GM12892 (cell line): Measurements from ENCODE around the gene RBMS1.

Source experiments
- DNase-seq: peaks from one replicate; pipeline ENCODE4 v3.0.0; 2011; ENCODE audit not compliant: insufficient read length
- FAIRE-seq: peaks from 2 replicates; lab custom pipeline; 2011; peaks lifted over from hg19 to GRCh38; lab: Jason Lieb, UNC
- POLR2A ChIP-seq: IDR thresholded peaks from 2 replicates; pipeline ENCODE4 v1.6.1; 2011; ENCODE audit warnings: low read depth, low read length, control low read depth
- POLR2AphosphoS5 ChIP-seq: IDR thresholded peaks from 2 replicates; pipeline ENCODE4 v1.6.1; 2011; ENCODE audit warnings: low read depth, low read length, control low read depth
- TAF1 ChIP-seq: IDR thresholded peaks from 2 replicates; pipeline ENCODE4 v1.6.1; 2011; ENCODE audit warnings: low read depth, mild to moderate bottlenecking, control low read depth, low read length, borderline replicate concordance

The RBMS1 gene

GRCh38 chr2:160261732-160262131 lies 231.9 kb downstream of the RBMS1 start:
- FAIRE-seq = no peak
- TF ChIP-seq POLR2A (no peak), TAF1 (no peak), POLR2AphosphoS5 (no peak)

GRCh38 chr2:160258492-160258805 lies 235.2 kb downstream of the RBMS1 start:
- DNase-seq (no peak), FAIRE-seq (no peak)
- TF ChIP-seq POLR2A (no peak), POLR2AphosphoS5 (no peak), TAF1 (no peak)

More at GRCh38 chr2:160261732-160262131, 231.9 kb downstream of the RBMS1 start:
- no peak for DNase-seq

GRCh38 chr2:160257743-160258491 lies 235.7 kb downstream of the RBMS1 start:
- TF ChIP-seq POLR2AphosphoS5 = no peak
- TF ChIP-seq POLR2A = no peak
- no peak for TF ChIP-seq TAF1
- no peak for FAIRE-seq
- no peak for DNase-seq

GRCh38 chr2:160257041-160257742 lies 236.4 kb downstream of the RBMS1 start:
- TF ChIP-seq TAF1 (no peak), POLR2AphosphoS5 (no peak), POLR2A (no peak)
- FAIRE-seq (no peak), DNase-seq (no peak)

- DNase-seq (no peak), FAIRE-seq (no peak)
- TF ChIP-seq POLR2A (no peak), POLR2AphosphoS5 (no peak), TAF1 (no peak)
These were observed 237.1 kb downstream of the RBMS1 start for GRCh38 chr2:160256507-160256906.

GRCh38 chr2:160255408-160255807 lies 238.2 kb downstream of the RBMS1 start:
- no peak for DNase-seq
- no peak for FAIRE-seq

GRCh38 chr2:160254189-160254762 lies 239.3 kb downstream of the RBMS1 start:
- DNase-seq = no peak
- no peak for FAIRE-seq
- TF ChIP-seq POLR2A (no peak), POLR2AphosphoS5 (no peak), TAF1 (no peak)

More at GRCh38 chr2:160255408-160255807, 238.2 kb downstream of the RBMS1 start:
- TF ChIP-seq POLR2A (no peak), TAF1 (no peak), POLR2AphosphoS5 (no peak)

GRCh38 chr2:160253440-160254188 lies 240.0 kb downstream of the RBMS1 start:
- TF ChIP-seq POLR2AphosphoS5 = no peak
- DNase-seq (no peak), FAIRE-seq (no peak)

GRCh38 chr2:160252900-160253299 lies 240.7 kb downstream of the RBMS1 start:
- TF ChIP-seq TAF1 (no peak), POLR2A (no peak), POLR2AphosphoS5 (no peak)
- DNase-seq (no peak), FAIRE-seq (no peak)

GRCh38 chr2:160252278-160252887 lies 241.2 kb downstream of the RBMS1 start:
- DNase-seq (no peak), FAIRE-seq (no peak)

GRCh38 chr2:160251569-160251968 lies 242.0 kb downstream of the RBMS1 start:
- FAIRE-seq = no peak
- DNase-seq = no peak

More at GRCh38 chr2:160252278-160252887, 241.2 kb downstream of the RBMS1 start:
- no peak for TF ChIP-seq POLR2A
- TF ChIP-seq POLR2AphosphoS5 = no peak

More at GRCh38 chr2:160251569-160251968, 242.0 kb downstream of the RBMS1 start:
- TF ChIP-seq POLR2A (no peak), POLR2AphosphoS5 (no peak), TAF1 (no peak)
